ENCODE results near the gene NXNL1. TPM values are rescaled to one million over a fixed set of nuclear protein-coding genes. Genes with fewer than 3 reads are reported as not detected.

The NXNL1 gene
- total RNA-seq, 1 experiment from 2014 or later = not detected

DNA sequence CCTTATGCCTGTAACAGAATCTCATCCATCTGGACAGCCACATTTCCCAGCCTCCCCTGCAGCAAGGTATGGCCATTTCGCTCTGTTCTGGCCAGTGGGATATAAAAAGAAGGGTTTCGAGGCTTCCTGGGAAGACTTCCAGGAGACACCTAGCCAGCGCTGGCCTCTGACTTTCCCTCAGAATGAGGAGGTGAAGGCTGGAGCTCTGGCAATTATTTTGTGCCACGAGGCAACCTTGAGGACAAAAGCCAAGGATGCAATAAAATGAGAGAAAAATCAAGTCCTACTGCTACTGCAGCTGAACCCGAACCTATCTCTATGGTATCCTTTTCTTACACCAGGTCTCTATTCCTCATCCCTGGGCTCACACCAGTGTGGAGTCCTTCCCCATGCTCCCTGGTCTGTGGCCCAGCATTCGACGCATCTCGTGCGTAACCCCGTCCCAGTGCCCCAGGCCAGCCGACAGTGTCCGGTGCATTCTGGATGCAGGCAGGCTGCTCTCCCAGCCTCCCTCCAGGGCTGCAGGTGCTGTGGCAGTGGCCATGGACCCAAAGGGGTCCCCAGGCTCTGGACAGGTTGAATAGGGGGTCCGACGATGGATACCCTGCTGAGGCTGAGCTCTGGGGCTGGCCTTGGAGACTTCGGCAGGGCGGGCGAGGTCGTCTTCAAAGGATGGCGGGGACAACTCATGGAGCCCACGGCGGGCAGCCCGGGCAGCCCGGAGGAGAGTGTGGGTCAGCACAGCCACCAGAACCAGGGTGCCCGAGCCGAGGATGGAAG lies 24.4 kb downstream of the NXNL1 start:
- no peak overlapping the region for H2BK20ac ChIP-seq (ENCODE audit: low read depth, low read length, poor library complexity, severe bottlenecking)
- Mint-ChIP-seq H3K9me3 (no peaks in the 10 kb centered on the region; a peak in 1 of 5 replicates), H3K27ac (no peak overlapping the region), H3K4me3 (no peak overlapping the region), H3K36me3 (ENCODE audit: insufficient read depth in 1 of 3, low read depth in 3 of 3) (peaks cover 0 to 6% (median 0%) of the 10 kb centered on the region in 3 experiments; a peak in 1 of 7 replicates), H3K4me1 (no peaks in the 10 kb centered on the region), H3K27me3 (ENCODE audit: low read depth) (peaks cover 3% of the 10 kb centered on the region)
- no peak overlapping the region for H2AK5ac ChIP-seq (ENCODE audit: insufficient read length, low read length)
- no peaks in the 10 kb centered on the region for H3K27me3 ChIP-seq (ENCODE audit: insufficient read depth, low read length)
- H4K20me1 ChIP-seq (ENCODE audit: control insufficient read depth, insufficient read depth, insufficient read length) = no peaks in the 10 kb centered on the region
- no peak overlapping the region for H3K27ac ChIP-seq (ENCODE audit: insufficient read length, low read depth, low read length)
- no peaks in the 10 kb centered on the region for H3K4me1 ChIP-seq (ENCODE audit: insufficient read depth, low read length)
- H2BK5ac ChIP-seq (ENCODE audit: insufficient read length, low read length) = no peak overlapping the region
- no peaks in the 10 kb centered on the region for H3K79me2 ChIP-seq (ENCODE audit: insufficient read depth, low read length)
- DNase-seq = no peak
- TF ChIP-seq, protein P1, sequence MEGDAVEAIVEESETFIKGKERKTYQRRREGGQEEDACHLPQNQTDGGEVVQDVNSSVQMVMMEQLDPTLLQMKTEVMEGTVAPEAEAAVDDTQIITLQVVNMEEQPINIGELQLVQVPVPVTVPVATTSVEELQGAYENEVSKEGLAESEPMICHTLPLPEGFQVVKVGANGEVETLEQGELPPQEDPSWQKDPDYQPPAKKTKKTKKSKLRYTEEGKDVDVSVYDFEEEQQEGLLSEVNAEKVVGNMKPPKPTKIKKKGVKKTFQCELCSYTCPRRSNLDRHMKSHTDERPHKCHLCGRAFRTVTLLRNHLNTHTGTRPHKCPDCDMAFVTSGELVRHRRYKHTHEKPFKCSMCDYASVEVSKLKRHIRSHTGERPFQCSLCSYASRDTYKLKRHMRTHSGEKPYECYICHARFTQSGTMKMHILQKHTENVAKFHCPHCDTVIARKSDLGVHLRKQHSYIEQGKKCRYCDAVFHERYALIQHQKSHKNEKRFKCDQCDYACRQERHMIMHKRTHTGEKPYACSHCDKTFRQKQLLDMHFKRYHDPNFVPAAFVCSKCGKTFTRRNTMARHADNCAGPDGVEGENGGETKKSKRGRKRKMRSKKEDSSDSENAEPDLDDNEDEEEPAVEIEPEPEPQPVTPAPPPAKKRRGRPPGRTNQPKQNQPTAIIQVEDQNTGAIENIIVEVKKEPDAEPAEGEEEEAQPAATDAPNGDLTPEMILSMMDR (conservative IDR thresholded peaks at IDR 0.05) = no peak
- WGBS (ENCODE audit: extremely low coverage, insufficient read length, low lambda C conversion rate) = no CpG with 5 or more reads among the region's 25 CpGs
- no peak overlapping the region for H4K91ac ChIP-seq (ENCODE audit: insufficient read length, low read depth, low read length)
- H3K56ac ChIP-seq (ENCODE audit: insufficient read length, low read depth, low read length) = no peak overlapping the region
- H3K23me2 ChIP-seq (ENCODE audit: insufficient read length, low read depth, low read length, poor library complexity, severe bottlenecking) = no peaks in the 10 kb centered on the region
- H2BK120ac ChIP-seq (ENCODE audit: low read depth, low read length, poor library complexity, severe bottlenecking) = no peak overlapping the region
- no peak overlapping the region for H3K18ac ChIP-seq (ENCODE audit: insufficient read length, low read depth, low read length)
- no peak overlapping the region for H4K5ac ChIP-seq (ENCODE audit: insufficient read length, low read depth, low read length)
- H3K14ac ChIP-seq (ENCODE audit: insufficient read depth, low read length) = no peak overlapping the region
- H3K9ac ChIP-seq (ENCODE audit: extremely low read depth, insufficient read length, low read length) = no peak overlapping the region
- no peak overlapping the region for H3K4ac ChIP-seq (ENCODE audit: low read depth, low read length)
- no peak overlapping the region for H3T11ph ChIP-seq (ENCODE audit: low read length)
- H2BK12ac ChIP-seq (ENCODE audit: insufficient read length, low read depth, low read length) = no peak overlapping the region
- H3K23ac ChIP-seq (ENCODE audit: insufficient read length, low read depth, low read length) = no peak overlapping the region
- no peak overlapping the region for H4K8ac ChIP-seq (replicated peaks; ENCODE audit: insufficient read length, low read depth, low read length)
- H3K79me1 ChIP-seq (ENCODE audit: insufficient read depth, low read depth, low read length, poor library complexity, severe bottlenecking) = no peaks in the 10 kb centered on the region
- no peak overlapping the region for H2BK15ac ChIP-seq (ENCODE audit: low read depth, low read length)
- no peak overlapping the region for H2AFZ ChIP-seq (ENCODE audit: low read length)
- H3K9me3 ChIP-seq (ENCODE audit: control insufficient read depth, low read depth, low read length) = no peaks in the 10 kb centered on the region
- no peak overlapping the region for H3K4me2 ChIP-seq (ENCODE audit: insufficient read depth, insufficient read length, low read length)
